Upper lobe of left lung (tissue), 4 donors: ENCODE results near the gene EPHA8.

Experiments used
- EP300 ChIP-seq, 4 donors: sonication (generic); formaldehyde crosslinking; IDR thresholded peaks; one replicate each; pipeline ENCODE4 v1.5.1; 2017; ENCODE audit warnings: antibody characterized with exemption in 4 of 4, control low read depth in 2 of 4
- POLR2A ChIP-seq, 4 donors: fragments of 450-650 bp; IDR thresholded peaks; one replicate each; pipeline ENCODE4 v1.5.1; 2016 to 2017; ENCODE audit warnings: antibody characterized with exemption in 4 of 4, mild to moderate bottlenecking in 2 of 4
- POLR2AphosphoS5 ChIP-seq, 2 donors: sonication (generic); formaldehyde crosslinking; IDR thresholded peaks; one replicate each; pipeline ENCODE4 v1.5.1; 2017; ENCODE audit warnings: antibody characterized with exemption in 2 of 2

DNA sequence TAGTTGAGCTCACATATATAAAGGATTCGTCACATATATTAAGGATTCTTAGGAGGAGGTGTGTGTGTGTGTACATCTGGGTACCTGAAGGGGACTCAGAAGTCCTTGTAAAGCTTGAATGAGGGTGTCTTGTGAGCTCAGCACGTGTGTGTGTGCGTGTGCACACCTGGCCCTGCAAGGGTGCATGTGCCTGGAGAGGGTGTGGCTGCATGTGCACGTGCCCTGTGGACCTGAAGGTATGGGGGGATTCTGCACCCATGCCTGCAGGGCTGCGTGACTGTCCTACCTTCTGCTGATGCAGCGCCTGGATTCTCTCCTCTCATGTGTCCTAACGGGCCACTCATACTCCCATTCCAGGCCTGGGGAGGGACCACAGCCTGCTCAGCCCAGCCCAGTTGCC is 24.0 kb downstream of the EPHA8 start:
- TF ChIP-seq POLR2A (IDR thresholded peaks at IDR 0.05), result no peak
- TF ChIP-seq POLR2AphosphoS5 (IDR thresholded peaks at IDR 0.05), result no peak
- no peak for TF ChIP-seq EP300 (IDR thresholded peaks at IDR 0.05)
